ENCODE data around the gene CBX4. TPM values are rescaled to one million over a fixed set of nuclear protein-coding genes. Genes with fewer than 3 reads are reported as not detected.

Gene CBX4
- total RNA-seq, 6 experiments from 2014 or later, result 8.9 to 21.9 (median 15.1) TPM

DNA sequence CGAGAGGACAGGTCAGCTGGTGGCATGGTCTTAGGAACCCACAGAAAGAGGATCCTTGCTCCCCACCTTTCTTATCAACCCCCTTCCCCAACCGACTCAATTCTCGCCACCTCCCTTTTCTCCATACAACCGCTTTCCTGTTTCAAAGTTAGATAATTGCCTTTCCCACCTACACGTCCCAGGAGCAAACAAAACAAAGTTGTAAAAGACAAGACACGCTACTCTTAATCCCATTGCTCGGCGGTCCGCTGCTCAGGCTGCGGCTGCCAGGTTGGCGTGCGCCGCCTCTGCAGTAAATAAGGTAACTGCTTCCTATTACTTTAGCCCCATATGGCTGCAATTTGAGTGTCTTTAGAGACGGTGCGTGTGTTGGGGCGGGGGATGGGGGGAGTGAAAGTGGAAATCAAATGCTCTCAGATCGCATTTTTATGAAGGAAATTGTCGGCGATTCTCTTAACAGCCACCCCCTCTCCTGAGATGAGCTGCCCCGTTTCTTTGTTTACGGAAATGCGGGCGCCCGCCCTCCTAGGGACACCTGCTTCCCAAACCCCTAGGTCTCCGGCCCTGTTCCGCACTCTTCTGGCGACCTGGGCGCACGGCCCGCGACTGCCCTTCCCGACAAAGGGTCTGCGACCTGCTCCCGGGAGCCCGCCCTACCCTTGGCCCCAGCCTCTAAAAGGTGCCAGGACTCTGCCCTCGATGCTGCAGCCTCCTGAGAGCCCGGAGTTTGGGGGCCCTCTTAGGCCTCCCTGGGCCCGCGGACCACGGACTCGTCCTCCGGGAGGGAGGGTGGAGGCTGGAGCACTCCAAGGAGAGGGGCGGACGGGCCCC lies 38.7 kb downstream of the CBX4 start:
- DNase-seq, result no peak

GRCh38 chr17:79799538-79800324 lies 39.5 kb downstream of the CBX4 start:
- TF ChIP-seq POLR2A (IDR thresholded peaks at IDR 0.05) (no peak), CTCF (IDR thresholded peaks at IDR 0.05) (no peak)
- Histone ChIP-seq H3K9me3 (no peaks in the 10 kb centered on the region), H3K27me3 (peaks cover 27 to 65% of the 10 kb centered on the region in 2 donors), H3K4me3 (no peak overlapping the region), H3K36me3 (no peaks in the 10 kb centered on the region), H3K27ac (no peak overlapping the region), H3K4me1 (peaks cover 0 to 35% (median 8%) of the 10 kb centered on the region in 4 donors)
- intact Hi-C loops (cut with DNase I), result loop anchor here in 1 of 2 donors (5.0 to 10.0 kb wide), 2 partner anchors 43 to 185 kb away; no protein-coding TSS in a partner anchor
- no peak for DNase-seq
- 4% methylated on average over 27 of the region's 31 CpGs for WGBS (ENCODE audit: insufficient coverage, low coverage, low lambda C conversion rate, missing lambda C conversion rate)
- ATAC-seq, result no peak

More for the DNA sequence above, 38.7 kb downstream of the CBX4 start:
- Histone ChIP-seq H3K36me3 (no peaks in the 10 kb centered on the region), H3K9me3 (no peaks in the 10 kb centered on the region), H3K4me1 (peaks cover 0 to 35% (median 8%) of the 10 kb centered on the region in 4 donors), H3K27ac (no peak overlapping the region), H3K27me3 (peaks cover 27 to 73% of the 10 kb centered on the region in 2 donors), H3K4me3 (no peak overlapping the region)
- TF ChIP-seq POLR2A (IDR thresholded peaks at IDR 0.05), result no peak
- TF ChIP-seq CTCF (IDR thresholded peaks at IDR 0.05), result no peak
- ATAC-seq, result no peak
- WGBS (ENCODE audit: insufficient coverage, low coverage, low lambda C conversion rate, missing lambda C conversion rate), result 3% methylated on average over 21 of the region's 44 CpGs
- intact Hi-C loops (cut with DNase I), result loop anchor here in 1 of 2 donors (5.0 to 10.0 kb wide), 2 partner anchors 42 to 184 kb away; no protein-coding TSS in a partner anchor

DNA sequence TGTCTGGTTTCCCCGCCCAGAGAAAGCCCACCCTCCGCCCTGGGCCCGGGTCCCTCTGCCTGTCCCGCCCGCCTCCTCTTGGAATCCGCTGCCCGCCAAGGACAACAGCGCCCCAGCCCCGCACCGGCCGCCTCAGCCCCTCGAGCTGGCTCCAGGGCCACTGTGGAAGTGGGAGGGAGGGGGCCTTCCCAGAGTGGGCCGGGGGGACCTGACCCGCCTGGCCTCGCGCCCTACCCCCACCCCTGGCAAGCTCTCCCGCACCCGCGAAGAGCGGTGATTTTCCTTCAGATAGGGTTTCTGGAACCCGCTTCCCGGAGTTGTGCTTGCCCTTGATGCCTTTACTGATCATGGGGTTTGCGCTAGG lies 40.1 kb downstream of the CBX4 start:
- TF ChIP-seq POLR2A (IDR thresholded peaks at IDR 0.05) (no peak), CTCF (IDR thresholded peaks at IDR 0.05) (no peak)
- Histone ChIP-seq H3K27me3 (peaks cover 22 to 59% of the 10 kb centered on the region in 2 donors), H3K36me3 (no peaks in the 10 kb centered on the region), H3K4me1 (peaks cover 0 to 35% (median 8%) of the 10 kb centered on the region in 4 donors), H3K4me3 (no peak overlapping the region), H3K27ac (no peak overlapping the region), H3K9me3 (no peaks in the 10 kb centered on the region)
- intact Hi-C loops (cut with DNase I), result no loop called here
- WGBS (ENCODE audit: insufficient coverage, low coverage, low lambda C conversion rate, missing lambda C conversion rate), result 5% methylated on average over 11 of the region's 23 CpGs
- DNase-seq (no peak), ATAC-seq (no peak)

GRCh38 chr17:79798299-79799173 lies 40.7 kb downstream of the CBX4 start:
- TF ChIP-seq POLR2A (IDR thresholded peaks at IDR 0.05) (no peak), CTCF (IDR thresholded peaks at IDR 0.05) (no peak)
- DNase-seq (no peak), ATAC-seq (no peak)
- no peak overlapping the region for H3K27ac ChIP-seq
- intact Hi-C loops (cut with DNase I), result no loop called here
- WGBS (ENCODE audit: insufficient coverage, low coverage, low lambda C conversion rate, missing lambda C conversion rate), result 0% methylated on average over 26 of the region's 70 CpGs
- peaks cover 0 to 35% (median 8%) of the 10 kb centered on the region in 4 donors for H3K4me1 ChIP-seq
- H3K9me3 ChIP-seq, result no peaks in the 10 kb centered on the region
- H3K27me3 ChIP-seq, result peaks cover 17 to 53% of the 10 kb centered on the region in 2 donors
- no peaks in the 10 kb centered on the region for H3K36me3 ChIP-seq
- H3K4me3 ChIP-seq, result peak overlapping the region; percentile 58 to 78 (median 74)

Measured in right lobe of liver (tissue), 6 donors.